Neural progenitor cell (in vitro differentiated cells): ENCODE results near the gene PURA. TPM values are rescaled to one million over a fixed set of nuclear protein-coding genes. Genes with fewer than 3 reads are reported as not detected.

Source experiments
- DNase-seq: peaks from one replicate; pipeline ENCODE4 v3.0.0-alpha.2; 2016; ENCODE audit warnings: low spot score
- H2AFZ ChIP-seq: fragments of 200-600 bp; sonication (generic); replicated peaks from 2 replicates; pipeline ENCODE4 v1.6.1; 2016; ENCODE audit warnings: antibody characterized with exemption
- H3F3A ChIP-seq: fragments of 200-600 bp; sonication (generic); 2 replicates; pipeline ENCODE4 v1.6.1; 2016; ENCODE audit warnings: antibody characterized with exemption, low read depth
- H3K27ac ChIP-seq: fragments of 200-600 bp; sonication (generic); 2 replicates; pipeline ENCODE4 v1.5.1; 2016; ENCODE audit warnings: mild to moderate bottlenecking
- H3K27me3 ChIP-seq: fragments of 200-600 bp; sonication (generic); 2 replicates; pipeline ENCODE4 v1.6.1; 2016; ENCODE audit warnings: mild to moderate bottlenecking, moderate library complexity
- H3K36me3 ChIP-seq: fragments of 200-600 bp; sonication (generic); 2 replicates; pipeline ENCODE4 v1.5.1; 2016
- H3K4me1 ChIP-seq: fragments of 200-600 bp; sonication (generic); 2 replicates; pipeline ENCODE4 v1.6.1; 2016; ENCODE audit warnings: mixed run types
- H3K4me2 ChIP-seq: fragments of 200-600 bp; sonication (generic); 2 replicates; pipeline ENCODE4 v1.6.1; 2016
- H3K4me3 ChIP-seq: fragments of 200-600 bp; sonication (generic); 2 replicates; pipeline ENCODE4 v1.5.1; 2016
- H3K79me2 ChIP-seq: fragments of 200-600 bp; sonication (generic); 2 replicates; pipeline ENCODE4 v1.6.1; 2016; ENCODE audit warnings: low read depth
- H3K9ac ChIP-seq: fragments of 200-600 bp; sonication (generic); 2 replicates; pipeline ENCODE4 v1.6.1; 2016
- H3K9me3 ChIP-seq: fragments of 200-600 bp; sonication (generic); 2 replicates; pipeline ENCODE4 v1.5.1; 2016; ENCODE audit warnings: low read depth
- H4K20me1 ChIP-seq: fragments of 200-600 bp; sonication (generic); 2 replicates; pipeline ENCODE4 v1.6.1; 2016; ENCODE audit warnings: low read depth
- H3K27ac Mint-ChIP-seq: 3 replicates; pipeline ENCODE4 v1.8.0; 2021; ENCODE audit warnings: mixed read lengths
- H3K27me3 Mint-ChIP-seq: 2 replicates; pipeline ENCODE4 v1.8.0; 2022; ENCODE audit warnings: low read depth, mild to moderate bottlenecking, inconsistent platforms, moderate library complexity, mixed read lengths; ENCODE audit not compliant: insufficient read depth
- H3K36me3 Mint-ChIP-seq: 3 replicates; pipeline ENCODE4 v1.8.0; 2021; ENCODE audit warnings: mixed read lengths
- H3K4me1 Mint-ChIP-seq: 3 replicates; pipeline ENCODE4 v1.8.0; 2021; ENCODE audit warnings: mixed read lengths
- H3K4me3 Mint-ChIP-seq: 3 replicates; pipeline ENCODE4 v1.8.0; 2021; ENCODE audit warnings: mild to moderate bottlenecking, moderate library complexity, mixed read lengths
- H3K9me3 Mint-ChIP-seq: 3 replicates; pipeline ENCODE4 v1.8.0; 2020; ENCODE audit warnings: mixed read lengths
- CTCF ChIP-seq: fragments of 200-600 bp; sonication (generic); IDR thresholded peaks from 2 replicates; pipeline ENCODE4 v1.5.1; 2017; ENCODE audit warnings: antibody characterized with exemption, mild to moderate bottlenecking
- EZH2 ChIP-seq: fragments of 200-600 bp; sonication (generic); IDR thresholded peaks from 2 replicates; pipeline ENCODE4 v1.6.1; 2017; ENCODE audit warnings: antibody characterized with exemption, mild to moderate bottlenecking, moderate library complexity
- EZH2phosphoT487 ChIP-seq: fragments of 200-600 bp; sonication (generic); IDR thresholded peaks from 2 replicates; pipeline ENCODE4 v1.6.1; 2017; ENCODE audit warnings: antibody characterized with exemption
- total RNA-seq: library from RNA; depleted of rRNA; stranded (reverse); fragments of >200 nt; gene quantifications from 2 replicates; pipeline ENCODE4 v1.2.3, GENCODE V29; 2015; ENCODE audit warnings: low replicate concordance

The PURA gene
- total RNA-seq, 1 donor from 2014 or later: 2.6 TPM

- no peaks in the 10 kb centered on the region for H3K79me2 ChIP-seq
- peaks cover 8% of the 10 kb centered on the region for H3K4me1 ChIP-seq
- peak overlapping the region; percentile 90 for H3K4me3 Mint-ChIP-seq
- peak overlapping the region; percentile 51 for H3K27ac Mint-ChIP-seq
- peak overlapping the region; percentile 75 for H3K4me2 ChIP-seq
- H3K4me1 Mint-ChIP-seq: peaks cover 29% of the 10 kb centered on the region
- H3K27me3 ChIP-seq: peaks cover 97% of the 10 kb centered on the region
- peaks cover 43% of the 10 kb centered on the region for H4K20me1 ChIP-seq
- H3K9me3 ChIP-seq: no peaks in the 10 kb centered on the region
- peak; percentile 92 for DNase-seq
- no peak overlapping the region for H3K9ac ChIP-seq
- no peaks in the 10 kb centered on the region for H3K36me3 ChIP-seq
- H3K27ac ChIP-seq: no peak overlapping the region
- H3K36me3 Mint-ChIP-seq: no peaks in the 10 kb centered on the region
- peak overlapping the region; percentile 54 for H3K4me3 ChIP-seq
- TF ChIP-seq EZH2phosphoT487 (peak; percentile 25), EZH2 (peak; percentile 57), CTCF (peak; percentile 16)
- no peaks in the 10 kb centered on the region for H3K9me3 Mint-ChIP-seq
- H2AFZ ChIP-seq: peak overlapping the region; percentile 75
- peaks cover 56% of the 10 kb centered on the region for H3K27me3 Mint-ChIP-seq
- H3F3A ChIP-seq: peaks cover 64% of the 10 kb centered on the region
Observed at GRCh38 chr5:140107312-140108092, 6.4 kb upstream of the PURA start.

- peak overlapping the region; percentile 75 for H3K4me2 ChIP-seq
- Mint-ChIP-seq H3K27ac (no peak overlapping the region), H3K4me3 (peak overlapping the region; percentile 90), H3K9me3 (no peaks in the 10 kb centered on the region), H3K27me3 (peaks cover 60% of the 10 kb centered on the region), H3K36me3 (no peaks in the 10 kb centered on the region), H3K4me1 (peaks cover 29% of the 10 kb centered on the region)
- H3K4me1 ChIP-seq: peaks cover 13% of the 10 kb centered on the region
- peaks cover 97% of the 10 kb centered on the region for H3K27me3 ChIP-seq
- DNase-seq: peak; percentile 61
- H3K4me3 ChIP-seq: peak overlapping the region; percentile 54
- H3K27ac ChIP-seq: no peak overlapping the region
- H3F3A ChIP-seq: peaks cover 72% of the 10 kb centered on the region
- H3K9me3 ChIP-seq: no peaks in the 10 kb centered on the region
- H3K36me3 ChIP-seq: no peaks in the 10 kb centered on the region
- TF ChIP-seq CTCF (no peak), EZH2 (no peak), EZH2phosphoT487 (peak; percentile 34)
- H3K79me2 ChIP-seq: no peaks in the 10 kb centered on the region
- H4K20me1 ChIP-seq: peaks cover 46% of the 10 kb centered on the region
- no peak overlapping the region for H3K9ac ChIP-seq
- no peak overlapping the region for H2AFZ ChIP-seq
Observed at GRCh38 chr5:140108093-140109017, 5.6 kb upstream of the PURA start.

GRCh38 chr5:140109018-140109758, 4.7 kb upstream of the PURA start:
- peak; percentile 63 for DNase-seq
- Histone ChIP-seq H2AFZ (no peak overlapping the region), H3K4me3 (peak overlapping the region; percentile 54), H3K9ac (no peak overlapping the region), H4K20me1 (peaks cover 46% of the 10 kb centered on the region), H3K4me1 (peaks cover 14% of the 10 kb centered on the region), H3K79me2 (no peaks in the 10 kb centered on the region), H3K36me3 (no peaks in the 10 kb centered on the region), H3K4me2 (peak overlapping the region; percentile 75), H3K27me3 (peaks cover 95% of the 10 kb centered on the region), H3K27ac (no peak overlapping the region), H3F3A (peaks cover 74% of the 10 kb centered on the region), H3K9me3 (no peaks in the 10 kb centered on the region)
- H3K4me3 Mint-ChIP-seq: peak overlapping the region; percentile 90
- no peaks in the 10 kb centered on the region for H3K36me3 Mint-ChIP-seq
- peaks cover 29% of the 10 kb centered on the region for H3K4me1 Mint-ChIP-seq
- H3K27me3 Mint-ChIP-seq: peaks cover 55% of the 10 kb centered on the region
- no peak overlapping the region for H3K27ac Mint-ChIP-seq
- TF ChIP-seq EZH2phosphoT487 (peak; percentile 22), CTCF (no peak), EZH2 (peak; percentile 83)
- H3K9me3 Mint-ChIP-seq: no peaks in the 10 kb centered on the region
